HG02759 (cell line): ENCODE results near the gene HDHD3.
"Not testable (repeated sequence)": the region's sequence is repeated elsewhere in the genome, so short reads cannot be mapped to it uniquely, and the experiment has no call there.

ENCODE experiments used
- ATAC-seq: cut with Tn5 transposase; IDR thresholded peaks from one replicate; pipeline ENCODE4 v1.9.1; 2021; ENCODE audit warnings: mild to moderate bottlenecking, moderate library complexity; ENCODE audit not compliant: unreplicated experiment

HDHD3 gene

DNA sequence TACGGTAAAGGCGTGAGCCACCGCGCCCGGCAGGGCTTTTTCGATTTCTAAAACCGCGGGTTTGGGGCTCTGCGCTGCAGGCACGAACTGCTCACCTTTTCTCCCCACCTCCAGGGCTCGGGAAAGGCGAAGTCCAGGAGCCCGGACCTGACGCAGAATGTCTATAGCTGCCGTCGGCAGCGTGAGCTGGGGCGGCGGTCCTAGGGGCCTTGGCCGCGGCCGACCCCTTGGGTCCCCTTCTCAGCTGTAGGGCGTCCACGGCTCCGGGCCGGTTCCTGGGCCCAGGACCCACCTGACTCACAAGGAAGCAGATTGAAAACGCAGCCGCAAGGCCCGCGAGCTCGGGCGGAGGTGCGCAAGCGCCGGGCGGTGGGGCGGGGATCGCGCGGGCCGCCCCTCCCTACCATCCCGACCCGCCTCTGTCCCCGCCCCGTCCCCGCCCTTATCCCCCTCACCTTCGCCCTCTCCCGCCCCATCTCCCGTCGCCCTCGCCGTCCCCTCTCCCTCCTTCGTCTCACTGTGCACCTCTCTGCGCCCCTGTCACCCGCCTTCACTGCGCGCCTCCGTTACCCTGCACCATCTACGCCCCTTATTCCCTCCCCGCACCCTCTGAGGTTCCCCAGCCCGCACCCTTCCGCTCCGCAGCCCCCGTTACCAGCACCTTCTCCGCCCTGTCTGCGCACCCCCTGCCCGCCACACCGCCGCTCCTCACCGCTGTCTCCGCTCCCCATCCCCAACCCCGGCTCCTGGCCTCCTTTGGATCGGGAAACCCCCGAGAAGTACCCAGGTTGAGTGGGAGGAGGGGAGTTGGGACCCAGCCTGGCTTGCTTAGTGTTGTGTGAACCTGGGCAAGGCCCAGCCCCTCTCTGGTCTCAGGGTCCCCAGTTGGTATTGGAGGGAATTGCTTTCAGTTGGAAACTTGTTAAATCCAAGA lies at the start of gene HDHD3:
TSS of gene HDHD3 (minus strand) at position 353 of the 934 bp plus-strand sequence. CDS start 2,632 bp downstream, outside the sequence.
- peak; percentile 87 for ATAC-seq

- ATAC-seq = no peak
These were observed 48.3 kb upstream of the HDHD3 start for GRCh38 chr9:113425072-113425471.

DNA sequence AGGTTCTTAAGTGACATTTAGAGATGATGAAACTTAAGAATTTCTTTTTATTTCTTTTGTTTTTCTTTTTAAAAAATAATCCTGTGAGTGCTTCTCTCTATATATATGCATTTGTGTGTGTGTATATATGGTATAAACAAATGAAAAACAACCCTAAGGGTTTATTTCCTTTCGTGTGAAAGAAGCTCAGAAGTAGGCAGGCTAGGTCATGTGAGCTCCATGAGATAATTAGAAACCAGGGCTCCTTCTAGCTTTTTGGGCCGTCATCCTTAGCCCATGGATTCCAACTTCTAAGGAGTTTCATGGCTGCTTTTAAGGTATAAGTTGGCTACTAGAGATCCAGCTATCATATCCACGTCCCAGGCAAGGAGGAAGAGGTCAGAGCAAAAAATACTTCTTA lies 44.9 kb upstream of the HDHD3 start:
- ATAC-seq = no peak

DNA sequence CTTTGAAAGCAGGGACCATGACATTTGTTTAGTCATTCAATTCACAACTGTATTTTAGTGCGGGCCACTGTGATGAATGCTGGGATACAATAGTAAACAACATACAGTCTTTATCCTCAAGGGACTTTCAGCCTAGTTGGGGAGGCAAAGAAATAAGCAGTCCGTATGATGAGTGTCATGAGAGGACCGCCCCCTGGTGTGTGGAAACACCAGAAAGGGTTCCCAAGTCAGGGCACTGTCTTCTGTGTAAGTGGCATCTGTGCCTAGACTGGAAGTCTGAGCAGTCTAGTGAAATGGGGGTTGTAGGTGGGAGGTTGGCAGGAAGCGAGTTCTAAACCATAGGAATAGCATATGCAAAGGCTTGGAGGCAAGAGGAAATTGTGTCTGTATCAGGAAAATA lies 40.6 kb upstream of the HDHD3 start:
- no peak for ATAC-seq

- ATAC-seq = peak; percentile 97
These were observed 39.4 kb upstream of the HDHD3 start for GRCh38 chr9:113416149-113416721.

DNA sequence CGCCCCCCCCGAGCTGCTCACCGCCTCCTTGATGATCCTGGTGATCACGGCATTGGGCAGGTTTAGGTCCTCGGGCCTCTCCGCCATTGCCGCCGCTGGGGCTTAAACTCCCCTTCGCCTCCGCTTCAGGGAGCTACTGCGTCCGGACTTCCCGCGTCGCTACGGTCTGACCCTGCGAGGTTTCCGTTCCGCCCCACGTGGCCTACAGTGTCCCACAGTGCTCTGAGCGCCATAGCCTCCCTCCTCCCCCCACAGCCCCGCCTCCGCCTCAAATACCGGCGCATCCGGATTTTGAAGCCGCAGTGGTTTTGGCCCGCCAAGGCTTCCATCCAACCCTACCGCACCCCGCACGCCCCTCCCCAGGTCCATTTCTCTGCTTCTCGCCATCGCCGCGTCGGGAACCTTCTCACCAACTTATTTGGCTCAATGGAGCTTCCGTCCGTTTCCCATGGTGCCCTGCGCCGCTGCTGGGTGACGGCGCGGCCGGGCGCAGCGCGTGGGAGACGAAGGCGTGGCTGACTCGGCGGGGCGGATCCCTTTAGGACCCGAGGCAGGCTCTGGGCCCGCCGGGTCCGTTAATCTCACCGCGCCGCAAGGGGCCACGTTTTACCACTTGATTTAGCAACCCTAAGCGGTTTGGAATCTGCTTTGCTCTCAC lies 33.5 kb upstream of the HDHD3 start, which contains the start of the genes C9orf43 and POLE3:
TSS of gene C9orf43 (plus strand) at position 541 of the 658 bp plus-strand sequence. CDS start 2,747 bp downstream, outside the sequence.
TSS of gene POLE3 (minus strand) at position 469 of the 658 bp plus-strand sequence. CDS start at position 87, 382 bp downstream.
- peak; percentile 92 for ATAC-seq

- ATAC-seq = peak; percentile 10
These were observed 33.1 kb upstream of the HDHD3 start for GRCh38 chr9:113409883-113410206.

DNA sequence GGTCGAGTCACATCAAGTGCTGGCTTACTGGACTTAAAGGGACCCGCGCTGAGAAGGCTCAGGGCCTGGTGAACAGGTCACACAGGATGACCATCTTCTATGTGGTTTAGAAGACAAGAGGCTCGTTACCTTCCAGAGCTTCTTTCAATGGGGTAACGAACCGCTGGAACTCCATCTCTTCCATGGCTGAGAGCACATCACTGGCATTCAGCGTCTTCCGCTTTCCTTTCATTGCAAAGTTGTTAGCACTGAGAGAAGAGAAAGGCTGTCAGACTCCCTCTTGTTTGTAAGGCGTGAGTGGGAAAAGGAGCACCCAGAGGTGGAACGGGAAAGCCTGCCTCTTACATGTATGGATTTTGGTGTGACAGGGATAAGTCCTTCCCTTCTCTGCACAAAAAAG lies 32.7 kb upstream of the HDHD3 start:
- ATAC-seq = no peak

GRCh38 chr9:113406873-113407511 lies 30.2 kb upstream of the HDHD3 start:
- ATAC-seq = not testable (repeated sequence)

GRCh38 chr9:113406353-113406752 lies 29.6 kb upstream of the HDHD3 start:
- ATAC-seq = not testable (repeated sequence)

DNA sequence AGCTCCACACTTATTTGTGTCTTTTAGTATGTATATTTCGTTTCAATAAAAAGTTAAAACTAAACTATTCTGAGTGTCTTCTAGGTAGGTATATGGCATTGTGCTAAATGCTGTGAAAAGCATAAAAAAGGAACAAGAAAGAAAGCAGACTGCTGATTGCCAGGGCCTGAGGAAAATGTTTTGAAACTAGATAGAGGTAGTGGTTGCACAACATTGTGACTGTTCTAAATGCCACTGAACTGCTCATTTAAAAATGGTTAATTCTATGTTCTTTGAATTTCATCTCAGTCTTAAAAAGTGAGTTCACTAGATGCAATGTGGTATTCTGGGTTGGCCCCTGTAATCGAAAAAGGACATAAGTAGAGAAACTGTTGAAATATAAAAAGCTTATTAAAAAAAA lies 26.9 kb upstream of the HDHD3 start:
- ATAC-seq = no peak

DNA sequence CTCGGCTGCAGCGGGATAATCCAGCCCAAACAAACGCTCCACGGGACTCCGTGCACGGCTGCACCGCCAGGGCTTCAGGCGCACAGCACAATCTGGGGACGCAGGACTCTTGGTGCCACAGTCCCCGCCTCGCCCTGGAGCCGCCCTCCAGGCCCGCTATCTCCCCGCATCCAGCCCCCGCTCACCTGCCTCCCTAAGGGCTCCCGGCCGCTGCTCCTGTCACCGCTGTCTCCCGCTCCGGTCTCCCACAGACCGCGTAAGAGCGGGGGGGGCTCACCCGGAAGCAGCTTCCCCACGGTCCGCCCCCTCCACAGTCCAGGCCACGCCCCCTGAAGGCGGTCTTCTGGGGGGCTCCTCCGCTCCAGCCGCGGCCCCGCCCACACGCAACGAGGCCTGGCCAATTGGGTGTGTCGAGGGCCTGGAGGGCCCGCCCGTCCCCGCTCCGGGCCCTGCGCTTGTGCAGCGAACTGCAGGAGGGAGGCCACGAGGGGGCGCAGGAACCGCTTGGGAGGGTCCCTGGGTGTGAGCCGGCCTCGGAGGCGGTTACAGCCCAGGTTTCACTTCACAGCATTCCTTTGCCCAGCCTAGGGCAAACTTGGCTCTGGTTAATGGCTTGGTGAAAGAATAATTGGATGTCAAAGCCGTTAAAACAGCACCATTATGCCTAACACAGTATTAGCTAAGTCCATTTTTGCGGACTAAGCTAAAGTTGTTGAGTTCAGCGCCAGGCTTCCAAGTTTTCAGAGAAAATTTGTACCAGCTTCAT lies 24.4 kb upstream of the HDHD3 start, which contains the start of gene ALAD:
TSS of gene ALAD (minus strand) at position 258 of the 766 bp plus-strand sequence. CDS start 7,725 bp downstream, outside the sequence.
- peak; percentile 99 for ATAC-seq

DNA sequence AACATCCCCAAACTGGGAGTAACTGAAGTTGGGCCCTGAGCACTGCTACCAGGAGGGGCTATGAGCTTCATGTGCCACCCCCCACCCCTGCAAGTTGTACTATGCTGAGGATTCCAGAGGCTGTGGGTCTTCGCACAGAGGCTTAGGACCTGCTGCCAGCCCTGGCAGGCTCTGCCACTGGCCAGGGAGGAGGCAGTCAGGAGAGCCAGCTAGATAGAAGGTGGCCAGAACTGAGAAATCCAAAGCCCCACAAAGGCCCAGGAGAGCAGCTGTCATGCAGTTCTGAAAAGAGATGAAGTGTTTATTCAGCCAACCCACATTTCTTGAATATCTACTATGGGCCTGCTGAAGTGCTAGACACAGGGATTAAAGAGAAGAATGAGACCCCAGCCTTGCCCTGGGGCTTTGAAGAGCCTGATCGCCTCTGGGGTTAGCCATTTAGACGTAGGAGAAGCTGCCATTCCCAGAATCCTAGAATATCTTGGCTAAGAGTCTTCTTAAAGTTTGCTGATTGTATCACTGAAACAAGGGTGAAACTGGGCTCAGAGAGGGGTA lies 22.9 kb upstream of the HDHD3 start:
- ATAC-seq = no peak

GRCh38 chr9:113398796-113399195 lies 22.0 kb upstream of the HDHD3 start:
- no peak for ATAC-seq

DNA sequence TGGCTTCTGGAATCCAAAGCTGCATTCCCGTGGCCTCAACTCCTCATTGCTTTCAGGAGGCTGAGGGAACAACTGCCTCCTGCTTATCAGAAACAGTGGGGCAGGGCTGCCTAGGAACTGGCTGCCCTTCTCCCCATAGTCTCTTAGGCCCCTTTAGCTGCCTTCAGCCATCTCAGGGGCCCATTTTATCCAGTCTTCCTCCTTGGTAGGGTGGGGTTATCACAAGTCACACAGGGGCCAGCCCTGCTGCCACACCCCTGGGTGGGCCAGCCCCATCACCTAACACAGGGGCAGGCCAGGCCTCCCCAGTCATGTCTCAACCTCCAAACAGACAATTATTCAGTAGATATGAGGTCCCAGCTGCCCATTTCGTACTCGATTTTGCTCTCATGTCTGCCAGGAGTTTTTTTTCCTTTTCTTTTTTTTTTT lies 20.4 kb upstream of the HDHD3 start:
- ATAC-seq = no peak

GRCh38 chr9:113395000-113395861 lies 18.4 kb upstream of the HDHD3 start:
- ATAC-seq = no peak

DNA sequence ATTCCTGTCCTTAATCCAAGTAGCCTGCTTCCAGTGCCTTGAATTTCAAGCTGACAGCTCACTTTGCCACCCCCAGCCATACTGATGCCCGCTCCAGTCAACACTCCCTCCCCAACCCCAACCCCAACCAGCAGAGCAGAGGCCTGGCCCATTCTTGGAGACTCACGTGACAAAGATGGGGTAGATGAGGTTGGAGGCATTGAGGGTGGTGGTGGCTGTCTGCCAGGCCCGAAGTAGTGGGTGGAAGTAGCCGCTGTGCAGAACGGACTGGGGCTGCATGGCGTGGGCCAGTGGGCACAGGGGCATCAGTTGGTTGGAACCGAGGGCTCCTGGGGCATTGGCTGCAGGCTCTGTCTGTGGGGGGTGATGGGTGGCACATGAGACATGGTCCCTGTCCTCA lies 16.5 kb upstream of the HDHD3 start:
- no peak for ATAC-seq

GRCh38 chr9:113391917-113392316 lies 15.1 kb upstream of the HDHD3 start:
- no peak for ATAC-seq
